Measurements from ENCODE around the gene ZBTB25.

DNA sequence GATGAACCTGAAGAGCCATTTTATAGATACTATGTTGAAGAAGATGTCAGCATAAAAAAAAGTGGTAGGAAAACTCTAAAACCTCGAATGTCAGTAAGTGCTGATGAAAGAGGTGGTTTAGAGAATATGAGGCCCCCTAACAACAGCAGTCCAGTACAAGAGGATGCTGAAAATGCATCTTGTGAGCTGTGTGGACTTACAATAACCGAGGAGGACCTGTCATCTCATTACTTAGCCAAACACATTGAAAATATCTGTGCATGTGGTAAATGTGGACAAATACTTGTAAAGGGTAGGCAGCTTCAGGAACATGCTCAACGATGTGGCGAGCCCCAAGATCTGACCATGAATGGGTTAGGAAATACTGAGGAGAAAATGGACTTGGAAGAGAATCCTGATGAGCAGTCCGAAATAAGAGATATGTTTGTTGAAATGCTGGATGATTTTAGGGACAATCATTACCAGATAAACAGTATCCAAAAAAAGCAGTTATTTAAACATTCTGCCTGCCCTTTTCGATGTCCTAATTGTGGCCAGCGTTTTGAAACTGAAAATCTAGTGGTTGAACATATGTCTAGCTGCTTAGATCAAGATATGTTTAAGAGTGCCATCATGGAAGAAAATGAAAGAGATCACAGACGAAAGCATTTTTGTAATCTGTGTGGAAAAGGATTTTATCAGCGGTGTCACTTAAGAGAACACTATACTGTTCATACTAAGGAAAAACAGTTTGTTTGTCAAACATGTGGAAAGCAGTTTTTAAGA is 19.1 kb upstream of the ZBTB25 start:
- TF ChIP-seq, protein P1, sequence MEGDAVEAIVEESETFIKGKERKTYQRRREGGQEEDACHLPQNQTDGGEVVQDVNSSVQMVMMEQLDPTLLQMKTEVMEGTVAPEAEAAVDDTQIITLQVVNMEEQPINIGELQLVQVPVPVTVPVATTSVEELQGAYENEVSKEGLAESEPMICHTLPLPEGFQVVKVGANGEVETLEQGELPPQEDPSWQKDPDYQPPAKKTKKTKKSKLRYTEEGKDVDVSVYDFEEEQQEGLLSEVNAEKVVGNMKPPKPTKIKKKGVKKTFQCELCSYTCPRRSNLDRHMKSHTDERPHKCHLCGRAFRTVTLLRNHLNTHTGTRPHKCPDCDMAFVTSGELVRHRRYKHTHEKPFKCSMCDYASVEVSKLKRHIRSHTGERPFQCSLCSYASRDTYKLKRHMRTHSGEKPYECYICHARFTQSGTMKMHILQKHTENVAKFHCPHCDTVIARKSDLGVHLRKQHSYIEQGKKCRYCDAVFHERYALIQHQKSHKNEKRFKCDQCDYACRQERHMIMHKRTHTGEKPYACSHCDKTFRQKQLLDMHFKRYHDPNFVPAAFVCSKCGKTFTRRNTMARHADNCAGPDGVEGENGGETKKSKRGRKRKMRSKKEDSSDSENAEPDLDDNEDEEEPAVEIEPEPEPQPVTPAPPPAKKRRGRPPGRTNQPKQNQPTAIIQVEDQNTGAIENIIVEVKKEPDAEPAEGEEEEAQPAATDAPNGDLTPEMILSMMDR (conservative IDR thresholded peaks at IDR 0.05; ENCODE audit: low read length), result no peak
- no peak for TF ChIP-seq EZH2phosphoT487 (IDR thresholded peaks at IDR 0.05; ENCODE audit: borderline replicate concordance)
